K562 (cell line): ENCODE results near the gene MRPL4. TPM values are rescaled to one million over a fixed set of nuclear protein-coding genes. Genes with fewer than 3 reads are reported as not detected.

Source experiments
- CBFB ChIP-seq: sonication (generic); formaldehyde crosslinking; IDR thresholded peaks from 2 replicates; pipeline ENCODE4 v1.4.0; 2020; ENCODE audit warnings: mild to moderate bottlenecking, missing genetic modification reagents
- CEBPB ChIP-seq: fragments of 450-650 bp; IDR thresholded peaks from 2 replicates; pipeline ENCODE4 v1.6.1; 2016; ENCODE audit warnings: missing genetic modification characterization, missing compliant biosample characterization
- EGR1 ChIP-seq: fragments of 450-650 bp; conservative IDR thresholded peaks from 2 replicates; pipeline ENCODE4 v1.6.1; 2017; ENCODE audit warnings: mild to moderate bottlenecking
- ESRRA ChIP-seq: fragments of 450-650 bp; IDR thresholded peaks from 2 replicates; pipeline ENCODE4 v1.6.1; 2014; ENCODE audit warnings: low read depth, mild to moderate bottlenecking, moderate library complexity, borderline replicate concordance
- HNRNPL ChIP-seq: fragments of 200-400 bp; formaldehyde crosslinking; IDR thresholded peaks from 2 replicates; pipeline ENCODE4 v1.6.1; 2017; ENCODE audit warnings: low read depth, mild to moderate bottlenecking, low read length
- NR2C1 ChIP-seq, 2 experiments: fragments of 450-650 bp; IDR thresholded peaks; 2 replicates each; pipeline ENCODE4 v1.6.1; 2017; ENCODE audit warnings: mild to moderate bottlenecking in 2 of 2, antibody characterized with exemption in 1 of 2, inconsistent platforms in 1 of 2, missing compliant biosample characterization in 1 of 2, missing genetic modification characterization in 1 of 2
- POLR2B ChIP-seq: fragments of 450-650 bp; IDR thresholded peaks from 2 replicates; pipeline ENCODE4 v1.6.1; 2018; ENCODE audit warnings: low read depth; ENCODE audit not compliant: partially characterized antibody
- SMC3 ChIP-seq: conservative IDR thresholded peaks from 2 replicates; pipeline ENCODE4 v1.6.1; 2011; ENCODE audit warnings: low read depth, low read length, improper control_type of control experiment; ENCODE audit not compliant: insufficient read depth
- TCF3 ChIP-seq: sonication (generic); formaldehyde crosslinking; IDR thresholded peaks from 2 replicates; pipeline ENCODE4 v1.4.0; 2020; ENCODE audit warnings: mild to moderate bottlenecking, missing genetic modification reagents
- U2AF1 ChIP-seq: fragments of 200-400 bp; formaldehyde crosslinking; optimal IDR thresholded peaks from 2 replicates; pipeline ENCODE3; 2017; ENCODE audit warnings: mild to moderate bottlenecking, low read depth, low read length, moderate library complexity
- ZNF431 ChIP-seq: sonication (generic); formaldehyde crosslinking; IDR thresholded peaks from 2 replicates; pipeline ENCODE4 v1.8.0; 2022; ENCODE audit warnings: mild to moderate bottlenecking, missing genetic modification reagents
- polyA plus RNA-seq, 8 experiments: library from polyadenylated mRNA; depleted of rRNA in 4 of 8; stranded (reverse) in 5 of 8; unstranded in 3 of 8; fragments of >200 nt; fragmentation: Nextera tagmentation in 2 of 8; fragmentation: Illumina TruSeq in 1 of 8; extraction: Ambion mirVana in 2 of 8; extraction: Trizol in 1 of 8; gene quantifications; 2 replicates each; pipeline versions ENCODE4 v1.2.1 to v1.2.3, GENCODE V29; 2011 to 2014; ENCODE audit warnings: inconsistent platforms in 1 of 8, missing spikeins in 1 of 8
- total RNA-seq, 7 experiments: library from RNA; depleted of rRNA in 6 of 7; stranded (reverse); fragments of >200 nt in 6 of 7; fragmentation: Illumina TruSeq in 2 of 7; extraction: Trizol in 2 of 7; gene quantifications; 2 replicates each; pipeline versions ENCODE4 v1.2.1 to v1.2.3, GENCODE V29; 2011 to 2021; ENCODE audit warnings: low replicate concordance in 1 of 7
- TF ChIP-seq, protein P1 (sequence below): sonication (generic); formaldehyde crosslinking; IDR thresholded peaks from 2 replicates; pipeline ENCODE4 v1.9.0; 2022; ENCODE audit warnings: mild to moderate bottlenecking, missing genetic modification reagents
- TF ChIP-seq, protein P2 (sequence below): fragments of 200-800 bp; sonication (Bioruptor generic); IDR thresholded peaks from 2 replicates; pipeline ENCODE4 v1.6.1; 2017; ENCODE audit warnings: missing genetic modification characterization, missing compliant biosample characterization
- TF ChIP-seq, protein P3 (sequence below): sonication (generic); formaldehyde crosslinking; IDR thresholded peaks from 2 replicates; pipeline ENCODE4 v1.8.0; 2022; ENCODE audit warnings: missing genetic modification reagents, mild to moderate bottlenecking, borderline replicate concordance
- TF ChIP-seq, protein P4 (sequence below), 2 experiments: fragments of 250-450 bp in 1 of 2; fragments of 450-650 bp in 1 of 2; sonication (Bioruptor Pico) in 1 of 2; IDR thresholded peaks; 2 replicates each; pipeline versions ENCODE4 v1.6.1 to v1.8.0; 2016 to 2021; ENCODE audit warnings: mild to moderate bottlenecking in 2 of 2, moderate library complexity in 2 of 2, missing compliant biosample characterization in 1 of 2, missing genetic modification characterization in 1 of 2
- TF ChIP-seq, protein P5 (sequence below), 3 experiments: fragments of 200-800 bp in 1 of 3; fragments of 250-450 bp in 1 of 3; fragments of 450-650 bp in 1 of 3; sonication (Bioruptor Pico) in 1 of 3; sonication (Bioruptor generic) in 1 of 3; formaldehyde crosslinking in 1 of 3; IDR thresholded peaks; 2 replicates each; pipeline versions ENCODE4 v1.6.1 to v1.8.0; 2016 to 2022; ENCODE audit warnings: mild to moderate bottlenecking in 2 of 3, missing genetic modification characterization in 2 of 3, missing compliant biosample characterization in 1 of 3, moderate library complexity in 1 of 3

The MRPL4 gene
- total and polyA plus RNA-seq, 9 of the 15 experiments (the other 6 are each of a cell fraction or from before 2014, with no cell fraction given): 1.4 to 239 (median 64.9) TPM

DNA sequence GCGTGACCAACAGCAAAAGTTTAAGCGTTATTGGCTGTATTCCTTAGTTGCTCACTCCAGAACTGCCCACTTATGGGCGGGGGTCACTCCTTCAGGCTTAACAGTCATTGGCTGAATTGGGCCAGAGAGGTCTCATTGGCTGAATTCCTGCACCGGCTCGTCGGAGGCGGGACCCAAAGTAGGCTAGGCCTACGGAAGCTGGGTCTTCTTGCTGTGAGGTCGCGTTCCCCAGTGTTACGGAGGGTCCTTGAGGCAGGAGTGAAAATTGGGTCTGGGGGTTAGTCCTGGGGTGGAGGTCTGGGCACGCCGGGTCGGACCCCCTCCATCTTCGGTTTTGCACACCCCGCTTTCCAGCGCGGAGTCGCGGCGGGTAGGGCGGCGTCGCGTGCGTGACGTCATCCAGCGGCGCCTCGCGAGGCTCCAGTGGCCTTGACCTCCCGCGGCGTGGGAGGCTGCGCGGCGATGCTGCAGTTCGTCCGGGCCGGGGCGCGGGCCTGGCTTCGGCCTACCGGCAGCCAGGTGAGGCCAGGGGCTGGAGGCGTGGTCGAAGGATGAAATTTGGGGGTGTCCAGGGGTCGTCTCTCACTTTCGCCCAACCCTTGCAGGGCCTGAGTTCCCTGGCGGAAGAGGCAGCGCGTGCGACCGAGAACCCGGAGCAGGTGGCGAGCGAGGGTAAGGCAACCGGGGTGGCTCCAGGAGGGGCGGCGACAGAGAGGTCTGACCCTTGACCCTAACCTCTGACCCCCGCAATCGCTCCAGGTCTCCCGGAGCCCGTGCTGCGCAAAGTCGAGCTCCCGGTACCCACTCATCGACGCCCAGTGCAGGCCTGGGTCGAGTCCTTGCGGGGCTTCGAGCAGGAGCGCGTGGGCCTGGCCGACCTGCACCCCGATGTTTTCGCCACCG, at the start of gene MRPL4 (continued):
- TF ChIP-seq, protein P1, sequence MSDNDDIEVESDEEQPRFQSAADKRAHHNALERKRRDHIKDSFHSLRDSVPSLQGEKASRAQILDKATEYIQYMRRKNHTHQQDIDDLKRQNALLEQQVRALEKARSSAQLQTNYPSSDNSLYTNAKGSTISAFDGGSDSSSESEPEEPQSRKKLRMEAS (CRISPR knock-in tag): peak; percentile 98
- TF ChIP-seq TCF3 (CRISPR knock-in tag) (peak; percentile 55), SMC3 (0 out of 2 replicates have a peak, but pooled peaks have one; percentile 7), U2AF1 (peak; percentile 84), CBFB (CRISPR knock-in tag) (peak; percentile 71), NR2C1 (IDR thresholded peaks at IDR 0.05) (peak; percentile 97), NR2C1 (tag; IDR thresholded peaks at IDR 0.05) (peak; percentile 98), EGR1 (peak; percentile 93), HNRNPL (0 out of 2 replicates have a peak, but pooled peaks have one; percentile 23), POLR2B (peak; percentile 58), CEBPB (tag) (no peak), ESRRA (peak; percentile 98), ZNF431 (CRISPR knock-in tag) (no peak)
- TF ChIP-seq, protein P2, sequence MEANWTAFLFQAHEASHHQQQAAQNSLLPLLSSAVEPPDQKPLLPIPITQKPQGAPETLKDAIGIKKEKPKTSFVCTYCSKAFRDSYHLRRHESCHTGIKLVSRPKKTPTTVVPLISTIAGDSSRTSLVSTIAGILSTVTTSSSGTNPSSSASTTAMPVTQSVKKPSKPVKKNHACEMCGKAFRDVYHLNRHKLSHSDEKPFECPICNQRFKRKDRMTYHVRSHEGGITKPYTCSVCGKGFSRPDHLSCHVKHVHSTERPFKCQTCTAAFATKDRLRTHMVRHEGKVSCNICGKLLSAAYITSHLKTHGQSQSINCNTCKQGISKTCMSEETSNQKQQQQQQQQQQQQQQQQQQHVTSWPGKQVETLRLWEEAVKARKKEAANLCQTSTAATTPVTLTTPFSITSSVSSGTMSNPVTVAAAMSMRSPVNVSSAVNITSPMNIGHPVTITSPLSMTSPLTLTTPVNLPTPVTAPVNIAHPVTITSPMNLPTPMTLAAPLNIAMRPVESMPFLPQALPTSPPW (CRISPR knock-in tag): 0 out of 2 replicates have a peak, but pooled peaks have one; percentile 29
- TF ChIP-seq, protein P3, sequence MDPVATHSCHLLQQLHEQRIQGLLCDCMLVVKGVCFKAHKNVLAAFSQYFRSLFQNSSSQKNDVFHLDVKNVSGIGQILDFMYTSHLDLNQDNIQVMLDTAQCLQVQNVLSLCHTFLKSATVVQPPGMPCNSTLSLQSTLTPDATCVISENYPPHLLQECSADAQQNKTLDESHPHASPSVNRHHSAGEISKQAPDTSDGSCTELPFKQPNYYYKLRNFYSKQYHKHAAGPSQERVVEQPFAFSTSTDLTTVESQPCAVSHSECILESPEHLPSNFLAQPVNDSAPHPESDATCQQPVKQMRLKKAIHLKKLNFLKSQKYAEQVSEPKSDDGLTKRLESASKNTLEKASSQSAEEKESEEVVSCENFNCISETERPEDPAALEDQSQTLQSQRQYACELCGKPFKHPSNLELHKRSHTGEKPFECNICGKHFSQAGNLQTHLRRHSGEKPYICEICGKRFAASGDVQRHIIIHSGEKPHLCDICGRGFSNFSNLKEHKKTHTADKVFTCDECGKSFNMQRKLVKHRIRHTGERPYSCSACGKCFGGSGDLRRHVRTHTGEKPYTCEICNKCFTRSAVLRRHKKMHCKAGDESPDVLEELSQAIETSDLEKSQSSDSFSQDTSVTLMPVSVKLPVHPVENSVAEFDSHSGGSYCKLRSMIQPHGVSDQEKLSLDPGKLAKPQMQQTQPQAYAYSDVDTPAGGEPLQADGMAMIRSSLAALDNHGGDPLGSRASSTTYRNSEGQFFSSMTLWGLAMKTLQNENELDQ (CRISPR knock-in tag): peak; percentile 55; the same call in 1 of the 2 replicates
- TF ChIP-seq, protein P4, sequence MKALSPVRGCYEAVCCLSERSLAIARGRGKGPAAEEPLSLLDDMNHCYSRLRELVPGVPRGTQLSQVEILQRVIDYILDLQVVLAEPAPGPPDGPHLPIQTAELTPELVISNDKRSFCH (CRISPR knock-in tag; IDR thresholded peaks at IDR 0.05): no peak
- TF ChIP-seq, protein P4 (tag; IDR thresholded peaks at IDR 0.05): peak; percentile 83
- TF ChIP-seq, protein P5, sequence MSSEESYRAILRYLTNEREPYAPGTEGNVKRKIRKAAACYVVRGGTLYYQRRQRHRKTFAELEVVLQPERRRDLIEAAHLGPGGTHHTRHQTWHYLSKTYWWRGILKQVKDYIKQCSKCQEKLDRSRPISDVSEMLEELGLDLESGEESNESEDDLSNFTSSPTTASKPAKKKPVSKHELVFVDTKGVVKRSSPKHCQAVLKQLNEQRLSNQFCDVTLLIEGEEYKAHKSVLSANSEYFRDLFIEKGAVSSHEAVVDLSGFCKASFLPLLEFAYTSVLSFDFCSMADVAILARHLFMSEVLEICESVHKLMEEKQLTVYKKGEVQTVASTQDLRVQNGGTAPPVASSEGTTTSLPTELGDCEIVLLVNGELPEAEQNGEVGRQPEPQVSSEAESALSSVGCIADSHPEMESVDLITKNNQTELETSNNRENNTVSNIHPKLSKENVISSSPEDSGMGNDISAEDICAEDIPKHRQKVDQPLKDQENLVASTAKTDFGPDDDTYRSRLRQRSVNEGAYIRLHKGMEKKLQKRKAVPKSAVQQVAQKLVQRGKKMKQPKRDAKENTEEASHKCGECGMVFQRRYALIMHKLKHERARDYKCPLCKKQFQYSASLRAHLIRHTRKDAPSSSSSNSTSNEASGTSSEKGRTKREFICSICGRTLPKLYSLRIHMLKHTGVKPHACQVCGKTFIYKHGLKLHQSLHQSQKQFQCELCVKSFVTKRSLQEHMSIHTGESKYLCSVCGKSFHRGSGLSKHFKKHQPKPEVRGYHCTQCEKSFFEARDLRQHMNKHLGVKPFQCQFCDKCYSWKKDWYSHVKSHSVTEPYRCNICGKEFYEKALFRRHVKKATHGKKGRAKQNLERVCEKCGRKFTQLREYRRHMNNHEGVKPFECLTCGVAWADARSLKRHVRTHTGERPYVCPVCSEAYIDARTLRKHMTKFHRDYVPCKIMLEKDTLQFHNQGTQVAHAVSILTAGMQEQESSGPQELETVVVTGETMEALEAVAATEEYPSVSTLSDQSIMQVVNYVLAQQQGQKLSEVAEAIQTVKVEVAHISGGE (CRISPR knock-in tag; IDR thresholded peaks at IDR 0.05): peak in 1 of 3 experiments; percentile 58; a peak in 1 of 6 replicates
